GM18861 (cell line): ENCODE results near the gene DCTD.

ENCODE experiments used
- ATAC-seq: cut with Tn5 transposase; IDR thresholded peaks from one replicate; pipeline ENCODE4 v1.9.1; 2021; ENCODE audit not compliant: unreplicated experiment

Gene DCTD

DNA sequence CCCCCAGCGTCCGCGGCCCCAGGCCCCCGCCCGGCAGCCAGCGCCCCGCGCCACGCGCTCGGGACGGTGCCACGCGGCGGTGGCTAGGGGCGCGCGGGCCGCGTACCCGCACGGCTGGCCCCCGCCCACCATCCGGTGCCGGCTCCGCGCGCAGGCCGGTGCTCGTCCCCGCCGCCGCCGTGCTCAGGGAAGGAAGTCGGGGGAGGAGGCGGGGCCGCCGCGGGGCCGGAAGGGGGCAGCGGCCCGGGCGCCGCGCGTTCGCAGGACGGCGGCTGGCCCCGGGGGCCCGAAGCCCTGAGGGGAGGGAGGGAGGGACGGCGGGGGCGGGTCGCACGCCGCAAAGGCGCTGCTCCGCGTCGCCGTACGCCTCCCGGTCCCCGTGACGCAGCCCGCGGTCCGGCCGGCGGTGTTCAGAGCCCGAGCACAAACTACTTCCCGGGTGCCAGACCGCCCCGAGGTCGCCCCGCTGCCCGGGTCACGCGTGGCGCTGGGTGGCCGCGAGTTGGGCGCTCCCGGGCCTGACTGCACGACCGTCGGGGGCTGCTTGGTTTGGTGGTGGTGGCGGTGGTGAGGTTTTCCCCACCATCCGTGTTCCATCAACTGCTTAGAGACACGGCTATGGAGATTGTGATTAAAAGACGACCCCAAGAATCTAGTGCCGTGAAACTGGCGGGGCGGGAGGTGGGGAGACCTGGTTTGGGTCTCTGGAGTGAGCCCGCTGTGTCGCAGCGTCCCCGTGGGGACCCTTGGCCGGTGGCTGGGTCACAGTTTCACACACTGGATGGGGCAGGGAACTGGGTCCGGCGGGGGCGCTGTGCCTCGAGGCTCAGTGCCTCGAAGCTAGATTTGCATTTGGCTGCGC, at the start of gene DCTD:
Gene DCTD (minus strand): TSS at position 205 of the 862 bp plus-strand sequence. CDS start 1,818 bp downstream, outside the sequence.
- ATAC-seq = peak; percentile 85

DNA sequence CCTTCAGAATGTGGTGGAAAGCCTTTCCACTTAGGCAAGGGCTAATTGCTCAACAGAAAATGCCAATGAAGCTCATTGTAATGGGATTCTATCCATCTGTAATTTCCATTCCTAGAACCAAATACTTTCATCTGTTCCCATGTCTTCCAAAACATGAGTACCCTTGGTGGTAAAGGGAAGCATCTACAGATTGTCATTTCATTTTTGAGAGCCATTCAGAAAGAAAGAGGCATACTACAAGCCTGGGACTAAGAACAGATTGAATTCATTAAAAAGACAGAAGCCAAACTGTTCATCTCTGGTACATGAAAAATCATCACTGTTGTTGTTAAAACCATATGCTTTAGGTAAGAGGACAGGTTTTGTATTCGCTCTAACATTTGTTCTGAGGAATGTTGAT, 43.6 kb upstream of the DCTD start:
- ATAC-seq = no peak

GRCh38 chr4:182960228-182960627, 43.0 kb upstream of the DCTD start:
- ATAC-seq = no peak

- no peak for ATAC-seq
Measured at GRCh38 chr4:182955411-182955810, 38.2 kb upstream of the DCTD start.

- ATAC-seq = no peak
Measured at GRCh38 chr4:182944484-182945213, 27.5 kb upstream of the DCTD start.

DNA sequence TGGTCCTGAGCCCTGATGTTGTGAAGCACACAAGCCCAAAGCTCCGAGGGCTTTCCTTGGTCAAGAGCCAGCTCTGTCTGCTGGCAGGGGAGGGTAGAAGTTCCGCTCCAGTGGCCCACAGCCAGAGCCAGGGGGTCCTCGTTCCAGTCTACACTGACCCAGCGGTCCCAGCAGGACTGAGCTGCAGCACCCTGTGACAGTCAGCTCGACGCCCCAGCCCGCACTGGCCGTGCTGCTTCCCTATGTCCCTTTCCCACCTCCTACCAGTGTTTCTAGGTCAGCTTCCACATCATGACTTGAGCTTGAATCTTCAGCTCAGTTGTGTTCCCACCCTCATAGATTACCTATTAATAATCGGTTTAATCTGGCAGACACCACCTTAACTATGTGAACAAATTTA, 22.5 kb upstream of the DCTD start:
- no peak for ATAC-seq

- peak; percentile 97 for ATAC-seq
Measured at GRCh38 chr4:182938205-182938645, 21.0 kb upstream of the DCTD start.

DNA sequence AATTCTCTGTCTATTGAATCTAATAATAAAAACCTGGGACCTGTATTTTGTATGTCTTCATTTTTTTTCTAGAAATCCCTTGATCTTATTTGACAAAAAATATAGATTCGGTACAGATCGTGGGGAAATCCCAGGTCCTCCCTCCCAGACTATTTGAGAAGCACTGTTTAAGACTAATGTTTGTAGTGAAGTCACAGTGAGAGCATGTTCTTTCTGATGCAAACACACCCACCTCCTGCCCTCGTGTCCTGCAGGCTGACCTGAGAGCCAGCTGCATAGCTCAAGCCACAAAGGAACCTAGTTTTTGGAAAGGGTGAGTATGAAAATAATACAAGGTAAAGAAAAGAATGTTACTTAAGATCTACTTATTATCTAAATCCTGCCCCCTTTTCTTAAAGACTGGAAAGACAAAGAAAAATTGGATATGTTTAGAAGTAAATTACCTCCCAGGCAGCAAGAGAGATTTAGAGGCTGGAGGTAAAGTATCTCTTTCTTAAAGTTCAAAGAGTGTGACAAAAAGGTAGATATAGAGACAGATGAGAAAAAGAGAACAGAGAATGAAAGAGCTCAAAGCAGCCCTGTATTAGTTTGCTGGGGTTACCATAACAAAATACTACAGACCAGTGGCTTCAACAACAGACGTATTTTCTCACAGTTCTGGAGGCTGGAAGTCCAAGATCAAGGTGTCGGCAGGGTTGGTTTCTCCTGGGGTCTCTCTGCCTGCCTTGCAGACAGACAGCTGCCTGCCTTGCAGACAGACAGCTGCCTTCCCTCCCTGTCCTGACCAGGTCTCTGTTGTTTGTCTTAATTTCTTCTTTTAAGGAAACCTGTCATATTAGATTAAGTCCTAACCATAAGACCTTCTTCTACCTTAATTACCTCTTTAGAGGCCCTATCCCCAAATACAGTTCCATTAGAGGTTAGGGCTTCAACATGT, 20.4 kb upstream of the DCTD start:
- peak; percentile 14 for ATAC-seq

- no peak for ATAC-seq
Measured at GRCh38 chr4:182932651-182933050, 15.5 kb upstream of the DCTD start.

GRCh38 chr4:182931691-182932345, 14.6 kb upstream of the DCTD start:
- no peak for ATAC-seq

GRCh38 chr4:182930889-182931288, 13.7 kb upstream of the DCTD start:
- no peak for ATAC-seq

DNA sequence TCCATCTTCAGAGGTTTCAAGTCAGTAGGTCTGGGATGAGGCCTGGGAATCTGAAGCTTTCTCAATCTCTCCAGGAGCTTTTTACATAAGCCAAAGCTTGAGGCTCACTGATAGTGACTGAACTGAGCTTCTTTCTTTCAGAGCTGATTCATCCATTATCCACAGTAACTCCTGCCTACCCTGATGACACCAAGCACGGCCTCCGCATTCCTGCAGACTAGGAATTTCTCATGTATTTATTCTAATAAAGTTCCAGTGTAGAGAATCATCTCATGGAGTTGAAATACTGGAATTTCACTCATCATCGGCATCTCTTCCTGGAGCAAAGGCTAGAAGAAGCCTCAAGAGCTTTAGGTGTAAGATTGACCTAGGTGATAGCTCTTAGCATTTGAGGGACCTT, 12.1 kb upstream of the DCTD start:
- no peak for ATAC-seq

GRCh38 chr4:182928061-182928460, 10.9 kb upstream of the DCTD start:
- ATAC-seq = no peak

DNA sequence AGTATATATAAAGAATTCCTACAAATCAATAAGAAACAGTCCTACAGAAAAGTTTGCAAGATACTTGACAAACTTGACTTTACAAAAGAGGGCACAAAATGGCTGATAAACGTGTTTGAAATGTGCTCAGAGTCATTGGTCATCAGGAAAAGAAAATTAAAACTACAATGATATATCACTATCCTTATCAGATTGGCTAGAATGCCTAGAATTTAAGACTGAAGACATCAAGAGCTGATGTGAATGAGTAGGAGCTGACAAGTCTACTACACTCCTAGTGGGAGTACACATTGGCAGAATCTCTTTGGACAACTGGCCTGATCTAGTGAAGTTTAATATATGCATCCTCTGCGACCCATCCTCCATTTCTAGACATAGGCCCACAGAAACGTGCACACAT, 10.3 kb upstream of the DCTD start:
- ATAC-seq = no peak

DNA sequence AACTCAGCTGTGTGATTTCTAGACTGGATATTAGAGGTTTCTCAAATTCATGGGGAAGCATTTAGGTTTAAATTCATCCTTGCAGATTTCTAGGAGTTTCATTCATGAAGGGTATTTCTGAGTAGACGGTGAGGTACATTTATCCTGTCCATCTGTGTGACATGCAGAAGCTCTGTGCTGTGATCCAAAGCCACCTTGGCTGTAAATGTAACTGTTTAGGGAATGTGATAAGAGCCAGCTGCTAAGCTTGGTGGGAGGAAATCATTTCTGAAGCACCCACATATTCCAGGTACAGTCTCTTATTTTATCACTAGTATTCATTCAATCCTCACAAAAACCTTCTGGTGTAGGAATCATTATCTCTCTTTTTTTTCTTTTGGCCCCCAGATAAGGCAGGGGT, 8.7 kb upstream of the DCTD start:
- ATAC-seq = no peak

GRCh38 chr4:182925298-182925757, 8.1 kb upstream of the DCTD start:
- ATAC-seq = peak; percentile 100

- no peak for ATAC-seq
Measured at GRCh38 chr4:182924497-182924896, 7.3 kb upstream of the DCTD start.

GRCh38 chr4:182923796-182924340, 6.7 kb upstream of the DCTD start:
- ATAC-seq = no peak

- ATAC-seq = no peak
Measured at GRCh38 chr4:182923366-182923765, 6.2 kb upstream of the DCTD start.
